HG02840 (cell line): Measurements from ENCODE around the gene SP2.

Experiments
- ATAC-seq: cut with Tn5 transposase; IDR thresholded peaks from one replicate; pipeline ENCODE4 v1.9.1; 2021; ENCODE audit warnings: mild to moderate bottlenecking, moderate library complexity, moderate number of reproducible peaks; ENCODE audit not compliant: unreplicated experiment, low FRiP score

The SP2 gene

GRCh38 chr17:47946516-47946915 is 50.5 kb downstream of the SP2 start:
- ATAC-seq = no peak

- no peak for ATAC-seq
Measured at GRCh38 chr17:47946929-47947397, 50.9 kb downstream of the SP2 start.

GRCh38 chr17:47948706-47949196 is 52.7 kb downstream of the SP2 start:
- ATAC-seq = no peak

GRCh38 chr17:47949197-47949759 is 53.2 kb downstream of the SP2 start:
- ATAC-seq = no peak

GRCh38 chr17:47949946-47950345 is 53.9 kb downstream of the SP2 start:
- ATAC-seq = no peak

GRCh38 chr17:47950448-47950847 is 54.4 kb downstream of the SP2 start:
- no peak for ATAC-seq

- no peak for ATAC-seq
Measured at GRCh38 chr17:47952171-47953021, 56.4 kb downstream of the SP2 start.

GRCh38 chr17:47953909-47954308 is 57.9 kb downstream of the SP2 start:
- ATAC-seq = no peak

GRCh38 chr17:47955497-47956461 is 59.7 kb downstream of the SP2 start:
- no peak for ATAC-seq

- ATAC-seq = no peak
Measured at GRCh38 chr17:47956791-47957590, 61.0 kb downstream of the SP2 start.

- ATAC-seq = no peak
Measured at GRCh38 chr17:47957591-47958490, 61.8 kb downstream of the SP2 start, which contains the start of gene PRR15L. Gene PRR15L (minus strand): TSS chr17:47957883. CDS start chr17:47953234, 4,649 bp downstream.

GRCh38 chr17:47959825-47960655 is 64.0 kb downstream of the SP2 start:
- no peak for ATAC-seq

- ATAC-seq = no peak
Measured at GRCh38 chr17:47961406-47961805, 65.4 kb downstream of the SP2 start.

- ATAC-seq = no peak
Measured at GRCh38 chr17:47962901-47963300, 66.9 kb downstream of the SP2 start.

- ATAC-seq = no peak
Measured at GRCh38 chr17:47964856-47965255, 68.8 kb downstream of the SP2 start.

GRCh38 chr17:47966079-47966519 is 70.1 kb downstream of the SP2 start:
- no peak for ATAC-seq

- no peak for ATAC-seq
Measured at GRCh38 chr17:47967607-47968252, 71.7 kb downstream of the SP2 start.
